ENCODE measurements around the gene PROM1. TPM values are rescaled to one million over a fixed set of nuclear protein-coding genes. Genes with fewer than 3 reads are reported as not detected.

PROM1 gene
- total and polyA plus RNA-seq, 2 of the 8 experiments (the other 6 are each of a cell fraction or from before 2014, with no cell fraction given) = 36.0 to 59.7 TPM

DNA sequence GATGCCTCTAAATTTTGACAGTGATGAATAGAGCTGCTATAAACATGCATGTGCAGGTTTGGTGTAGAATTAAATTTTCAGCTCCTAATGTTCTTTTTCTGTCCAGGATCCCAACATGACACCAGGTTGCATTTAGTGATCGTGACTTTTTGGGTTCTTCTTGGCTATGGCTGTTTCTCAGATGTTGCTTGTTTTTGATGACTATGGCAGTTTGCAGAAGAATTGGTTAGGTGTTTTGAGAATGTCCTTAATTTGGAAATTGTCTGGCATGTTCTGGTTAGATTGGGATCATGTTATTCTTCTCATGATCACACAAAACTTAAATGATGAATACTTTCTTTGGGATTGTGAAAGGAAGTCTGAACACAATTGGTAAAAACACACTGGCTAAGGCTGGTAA lies 141.5 kb downstream of the PROM1 start (continued):
- TF ChIP-seq CTBP2 (IDR thresholded peaks at IDR 0.05; ENCODE audit: borderline replicate concordance, insufficient read depth, insufficient read length, low read length) (no peak), BCL11A (IDR thresholded peaks at IDR 0.05; ENCODE audit: low read depth in 2 of 2, low read length in 2 of 2) (no peak), GABPA (IDR thresholded peaks at IDR 0.05; ENCODE audit: borderline replicate concordance, insufficient read depth, low read length) (no peak), EP300 (IDR thresholded peaks at IDR 0.05; ENCODE audit: borderline replicate concordance in 1 of 2, low read depth in 2 of 2, low read length in 2 of 2) (no peak), POLR2AphosphoS5 (IDR thresholded peaks at IDR 0.05; ENCODE audit: low read depth, low read length) (no peak)

Measured in H1 (cell line).